CD4-positive, alpha-beta T cell treated with Interleukin-6 at 100 ng/mL for 8 hours (primary cell): ENCODE results near the gene CCDC85C.

Source experiments
- DNase-seq: peaks from one replicate; pipeline ENCODE4 v3.0.0-alpha.2; 2020; ENCODE audit warnings: mixed read lengths, low spot score

Gene CCDC85C

GRCh38 chr14:99589651-99590530 is 14.1 kb downstream of the CCDC85C start:
- DNase-seq: no peak

- no peak for DNase-seq
Observed at GRCh38 chr14:99589031-99589441, 15.0 kb downstream of the CCDC85C start.

GRCh38 chr14:99587460-99588278 is 16.3 kb downstream of the CCDC85C start:
- no peak for DNase-seq

- DNase-seq: no peak
Observed at GRCh38 chr14:99586761-99587459, 17.1 kb downstream of the CCDC85C start.

- DNase-seq: no peak
Observed at GRCh38 chr14:99586054-99586760, 17.8 kb downstream of the CCDC85C start.

GRCh38 chr14:99584823-99585222 is 19.2 kb downstream of the CCDC85C start:
- DNase-seq: no peak

- no peak for DNase-seq
Observed at GRCh38 chr14:99581938-99582337, 22.1 kb downstream of the CCDC85C start.

- DNase-seq: no peak
Observed at GRCh38 chr14:99581374-99581773, 22.6 kb downstream of the CCDC85C start.

- DNase-seq: no peak
Observed at GRCh38 chr14:99579903-99580571, 24.0 kb downstream of the CCDC85C start.

GRCh38 chr14:99579120-99579836 is 24.7 kb downstream of the CCDC85C start:
- DNase-seq: no peak

GRCh38 chr14:99578541-99579101 is 25.4 kb downstream of the CCDC85C start:
- DNase-seq: no peak

GRCh38 chr14:99576761-99577705 is 27.0 kb downstream of the CCDC85C start:
- DNase-seq: no peak

GRCh38 chr14:99576304-99576703 is 27.7 kb downstream of the CCDC85C start:
- DNase-seq: no peak

- no peak for DNase-seq
Observed at GRCh38 chr14:99575043-99576023, 28.7 kb downstream of the CCDC85C start.

- no peak for DNase-seq
Observed at GRCh38 chr14:99574099-99574880, 29.7 kb downstream of the CCDC85C start.

- DNase-seq: no peak
Observed at GRCh38 chr14:99573436-99574098, 30.4 kb downstream of the CCDC85C start.

GRCh38 chr14:99573000-99573330 is 31.0 kb downstream of the CCDC85C start:
- DNase-seq: no peak
